Suppressor macrophage treated with lipopolysaccharide for 1 hour (primary cell): ENCODE data around the gene TRIM27.
A peak's percentile ranks its signal among the peaks of the same experiment; 100 is the strongest.
"Not testable (repeated sequence)": the region's sequence is repeated elsewhere in the genome, so short reads cannot be mapped to it uniquely, and the experiment has no call there.

ENCODE experiments used
- DNase-seq, 3 donors: peaks; one replicate each; pipeline ENCODE4 v3.0.0-alpha.2; 2020 to 2022

Gene TRIM27

DNA sequence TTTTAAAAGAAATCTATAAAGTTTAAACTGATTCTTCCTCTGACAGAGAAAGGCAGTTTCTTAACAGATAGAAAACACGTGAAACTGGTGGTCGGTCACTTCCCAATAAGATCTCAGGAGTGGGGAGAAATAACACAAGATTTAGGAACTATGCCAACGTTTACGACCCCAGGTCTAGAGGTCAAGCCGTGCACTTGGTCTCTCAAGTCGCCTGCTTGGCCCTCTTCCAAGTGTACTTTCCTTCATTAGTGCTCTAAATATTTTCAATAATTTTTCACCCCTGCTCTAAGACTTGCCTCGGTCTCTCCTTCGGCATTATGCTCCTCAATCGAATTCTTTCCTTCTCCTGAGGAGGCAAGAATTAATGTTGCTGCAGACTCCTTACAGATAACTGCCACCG lies 61.7 kb downstream of the TRIM27 start:
- no peak for DNase-seq

DNA sequence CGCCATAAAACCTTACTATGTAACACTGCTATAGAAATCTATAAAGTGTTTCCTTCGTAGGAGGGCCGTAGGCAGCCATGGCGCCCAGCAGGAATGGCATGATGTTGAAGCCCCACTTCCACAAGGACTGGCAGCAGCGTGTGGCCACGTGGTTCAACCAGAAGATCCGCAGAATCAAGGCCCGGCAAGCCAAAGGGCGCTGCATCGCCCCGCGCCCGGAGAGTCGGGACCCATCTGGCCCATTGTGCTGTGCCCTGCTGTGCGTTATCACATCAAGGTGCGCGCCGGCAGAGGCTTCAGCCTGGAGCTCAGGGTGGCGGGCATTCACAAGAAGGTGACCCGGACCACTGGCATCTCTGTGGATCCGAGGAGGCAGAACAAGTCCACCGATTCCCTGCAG lies 62.4 kb downstream of the TRIM27 start:
- no peak for DNase-seq

DNA sequence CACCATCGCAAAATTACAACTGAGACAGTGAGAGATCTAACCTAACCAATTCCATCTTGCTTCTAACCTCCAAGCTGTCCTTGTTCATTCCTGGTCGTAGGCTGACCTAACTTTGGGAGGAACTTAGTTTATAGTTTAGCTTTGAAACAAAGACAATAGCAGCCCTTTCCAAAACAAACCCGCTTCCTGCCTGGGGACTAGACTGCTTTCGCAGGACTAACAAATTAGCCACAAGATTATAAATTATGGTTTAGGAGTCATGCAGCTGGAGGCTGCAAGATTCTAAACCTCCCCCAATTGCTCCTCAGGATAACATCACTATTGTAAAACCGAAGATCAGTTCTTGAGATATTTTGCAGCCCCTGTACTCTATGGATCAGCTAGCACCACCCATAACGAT lies 63.2 kb downstream of the TRIM27 start:
- no peak for DNase-seq

DNA sequence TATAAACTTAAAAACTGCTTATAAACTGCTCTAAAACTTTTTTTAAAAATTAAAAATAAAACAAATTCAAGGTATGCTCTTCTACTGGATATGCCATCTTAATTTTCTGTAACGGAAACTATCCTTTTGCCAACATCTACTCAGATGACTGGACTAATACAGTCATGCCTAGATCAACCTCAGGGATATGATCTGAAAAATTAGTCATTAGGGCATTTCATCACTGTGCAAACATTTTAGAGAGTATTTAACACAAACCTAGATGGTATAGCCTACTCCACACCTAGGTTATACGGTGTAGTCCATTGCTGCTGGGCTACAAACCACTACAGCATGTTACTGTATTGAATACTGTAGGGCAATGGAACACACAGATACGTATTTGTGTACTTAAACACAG lies 64.8 kb downstream of the TRIM27 start:
- DNase-seq = no peak

DNA sequence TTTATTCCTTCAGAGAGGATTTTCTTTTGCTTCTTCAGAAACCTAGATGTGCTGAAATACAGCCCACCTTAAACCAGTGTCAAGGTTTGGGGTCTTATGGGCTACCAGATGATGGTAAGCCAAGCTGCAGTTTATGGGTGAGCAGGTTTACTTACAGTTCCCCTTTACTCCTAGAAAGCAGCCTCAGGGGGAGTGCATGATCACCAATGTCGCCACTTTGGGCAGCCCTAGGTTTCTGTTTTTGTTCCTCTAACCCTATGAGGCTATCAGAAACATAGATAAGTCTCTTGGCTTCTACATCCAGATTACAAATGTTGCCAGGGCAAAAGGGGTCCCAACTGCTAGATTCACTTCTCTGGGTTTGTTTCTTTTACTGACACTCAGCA lies 67.2 kb downstream of the TRIM27 start:
- DNase-seq = peak; percentile 37 to 46 (median 38)

DNA sequence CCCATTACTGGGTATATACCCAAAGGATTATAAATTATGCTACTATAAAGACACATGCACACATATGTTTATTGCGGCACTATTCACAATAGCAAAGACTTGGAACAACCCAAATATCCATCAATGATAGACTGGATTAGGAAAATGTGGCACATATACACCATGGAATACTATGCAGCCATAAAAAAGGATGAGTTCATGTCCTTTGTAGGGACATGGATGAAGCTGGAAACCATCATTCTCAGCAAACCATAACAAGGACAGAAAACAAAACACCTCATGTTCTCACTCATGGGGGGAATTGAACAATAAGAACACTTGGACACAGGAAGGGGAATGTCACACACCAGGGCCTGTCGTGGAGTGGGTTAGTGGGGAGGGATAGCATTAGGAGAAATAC lies 69.4 kb downstream of the TRIM27 start:
- not testable (repeated sequence) for DNase-seq
